ENCODE data around the gene POGK. TPM values are rescaled to one million over a fixed set of nuclear protein-coding genes. Genes with fewer than 3 reads are reported as not detected.
A peak's percentile ranks its signal among the peaks of the same experiment; 100 is the strongest.

POGK gene
- 22.7 TPM for polyA plus RNA-seq (2012; ENCODE audit: insufficient read length, low read depth)

GRCh38 chr1:166838766-166839599 is at the start of gene POGK:
POGK (plus strand) TSS chr1:166839475; CDS start chr1:166840957, 1,482 bp downstream.
- TF ChIP-seq REST (IDR thresholded peaks at IDR 0.05; ENCODE audit: insufficient read depth in 1 of 2, low read depth in 2 of 2, low read length in 2 of 2), result no peak
- TF ChIP-seq POLR2AphosphoS5 (IDR thresholded peaks at IDR 0.05; ENCODE audit: low read depth, low read length), result peak; percentile 67; the same call in 1 of the 2 replicates
- TF ChIP-seq TAF1 (IDR thresholded peaks at IDR 0.05; ENCODE audit: borderline replicate concordance, insufficient read depth, low read length), result peak; percentile 81; the same call in 1 of the 2 replicates

GRCh38 chr1:166796620-166797236 is 42.5 kb upstream of the POGK start:
- no peak for TF ChIP-seq POLR2AphosphoS5 (IDR thresholded peaks at IDR 0.05; ENCODE audit: low read depth, low read length)
- TF ChIP-seq SIN3A (IDR thresholded peaks at IDR 0.05; ENCODE audit: borderline replicate concordance, insufficient read depth, low read length), result no peak
- no peak for TF ChIP-seq FOXP2 (optimal IDR thresholded peaks at IDR 0.05; ENCODE audit: borderline replicate concordance, extremely low read depth, extremely low read length, insufficient read depth)
- TF ChIP-seq TAF1 (IDR thresholded peaks at IDR 0.05; ENCODE audit: borderline replicate concordance, insufficient read depth, low read length), result no peak
- no peak for TF ChIP-seq REST (IDR thresholded peaks at IDR 0.05; ENCODE audit: insufficient read depth in 1 of 2, low read depth in 2 of 2, low read length in 2 of 2)

- TF ChIP-seq SIN3A (IDR thresholded peaks at IDR 0.05; ENCODE audit: borderline replicate concordance, insufficient read depth, low read length) (no peak), POLR2AphosphoS5 (IDR thresholded peaks at IDR 0.05; ENCODE audit: low read depth, low read length) (no peak), REST (IDR thresholded peaks at IDR 0.05; ENCODE audit: insufficient read depth in 1 of 2, low read depth in 2 of 2, low read length in 2 of 2) (no peak), FOXP2 (optimal IDR thresholded peaks at IDR 0.05; ENCODE audit: borderline replicate concordance, extremely low read depth, extremely low read length, insufficient read depth) (no peak), TAF1 (IDR thresholded peaks at IDR 0.05; ENCODE audit: borderline replicate concordance, insufficient read depth, low read length) (no peak)
Observed at GRCh38 chr1:166808952-166809351, 30.3 kb upstream of the POGK start.

GRCh38 chr1:166811691-166812090 is 27.6 kb upstream of the POGK start:
- no peak for TF ChIP-seq TAF1 (IDR thresholded peaks at IDR 0.05; ENCODE audit: borderline replicate concordance, insufficient read depth, low read length)
- no peak for TF ChIP-seq POLR2AphosphoS5 (IDR thresholded peaks at IDR 0.05; ENCODE audit: low read depth, low read length)
- TF ChIP-seq FOXP2 (optimal IDR thresholded peaks at IDR 0.05; ENCODE audit: borderline replicate concordance, extremely low read depth, extremely low read length, insufficient read depth), result no peak
- no peak for TF ChIP-seq REST (IDR thresholded peaks at IDR 0.05; ENCODE audit: insufficient read depth in 1 of 2, low read depth in 2 of 2, low read length in 2 of 2)
- TF ChIP-seq SIN3A (IDR thresholded peaks at IDR 0.05; ENCODE audit: borderline replicate concordance, insufficient read depth, low read length), result no peak
